Osteoblast (primary cell): ENCODE measurements around the gene ADGRG7. TPM values are rescaled to one million over a fixed set of nuclear protein-coding genes. Genes with fewer than 3 reads are reported as not detected.
"Not testable (repeated sequence)": the region's sequence is repeated elsewhere in the genome, so short reads cannot be mapped to it uniquely, and the experiment has no call there.

ENCODE experiments used
- DNase-seq: peaks from one replicate; pipeline ENCODE4 v3.0.0; 2011; ENCODE audit warnings: low spot score, mixed read lengths; ENCODE audit not compliant: insufficient read length; ENCODE audit errors: missing footprints
- H2AFZ ChIP-seq: 2 replicates; pipeline ENCODE4 v1.6.0; 2011; ENCODE audit warnings: mild to moderate bottlenecking, low read length
- H3K27ac ChIP-seq: 2 replicates; pipeline ENCODE4 v1.5.1; 2011; ENCODE audit warnings: mild to moderate bottlenecking, low read depth, low read length, moderate library complexity
- H3K27me3 ChIP-seq: 2 replicates; pipeline ENCODE4 v1.6.0; 2012; ENCODE audit warnings: mild to moderate bottlenecking, control low read depth, inconsistent platforms, low read length, moderate library complexity; ENCODE audit not compliant: insufficient read depth
- H3K36me3 ChIP-seq: 2 replicates; pipeline ENCODE4 v1.5.1; 2011; ENCODE audit warnings: mild to moderate bottlenecking, low read length, control low read depth, moderate library complexity; ENCODE audit not compliant: insufficient read depth
- H3K4me1 ChIP-seq: 2 replicates; pipeline ENCODE4 v1.5.1; 2011; ENCODE audit warnings: mild to moderate bottlenecking, low read length, control low read depth, moderate library complexity; ENCODE audit not compliant: insufficient read depth
- H3K4me2 ChIP-seq: 2 replicates; pipeline ENCODE4 v1.6.0; 2011; ENCODE audit warnings: mild to moderate bottlenecking, low read length; ENCODE audit not compliant: insufficient read depth
- H3K4me3 ChIP-seq: fragments of 200-600 bp; sonication (generic); 3 replicates; pipeline ENCODE4 v1.5.1; 2012; ENCODE audit warnings: mild to moderate bottlenecking, low read length, inconsistent platforms; ENCODE audit not compliant: insufficient read depth
- H3K79me2 ChIP-seq: 2 replicates; pipeline ENCODE4 v1.6.0; 2012; ENCODE audit warnings: mild to moderate bottlenecking, low read length, control low read depth, inconsistent platforms; ENCODE audit not compliant: insufficient read depth
- H3K9me3 ChIP-seq: 2 replicates; pipeline ENCODE4 v1.5.1; 2011; ENCODE audit warnings: low read depth, low read length, control low read depth
- H4K20me1 ChIP-seq: 2 replicates; pipeline ENCODE4 v1.6.0; 2012; ENCODE audit warnings: mild to moderate bottlenecking, low read length, control low read depth; ENCODE audit not compliant: insufficient read depth
- CTCF ChIP-seq: IDR thresholded peaks from 2 replicates; pipeline ENCODE4 v1.5.1; 2011; ENCODE audit warnings: mild to moderate bottlenecking, low read depth, low read length, moderate library complexity; ENCODE audit errors: extremely low read depth
- total RNA-seq: library from RNA; depleted of rRNA; stranded (reverse); fragments of >200 nt; gene quantifications from 2 replicates; pipeline ENCODE4 v1.2.3, GENCODE V29; 2012

Gene ADGRG7
- total RNA-seq, 1 donor, result not detected

GRCh38 chr3:100650651-100651619 is 41.5 kb downstream of the ADGRG7 start:
- H2AFZ ChIP-seq, result peak overlapping the region; percentile 65
- H4K20me1 ChIP-seq, result no peaks in the 10 kb centered on the region
- H3K36me3 ChIP-seq, result no peaks in the 10 kb centered on the region
- DNase-seq, result peak; percentile 54
- peaks cover 6% of the 10 kb centered on the region for H3K27me3 ChIP-seq
- TF ChIP-seq CTCF, result peak; percentile 20
- peak overlapping the region; percentile 82 for H3K27ac ChIP-seq
- no peaks in the 10 kb centered on the region for H3K79me2 ChIP-seq
- H3K4me3 ChIP-seq, result peak overlapping the region; percentile 60
- H3K4me2 ChIP-seq, result peak overlapping the region; percentile 86
- no peaks in the 10 kb centered on the region for H3K9me3 ChIP-seq
- H3K4me1 ChIP-seq, result peaks cover 14% of the 10 kb centered on the region

- Histone ChIP-seq H3K79me2 (no peaks in the 10 kb centered on the region), H4K20me1 (no peaks in the 10 kb centered on the region), H3K27me3 (peaks cover 3% of the 10 kb centered on the region), H3K27ac (no peak overlapping the region), H3K4me3 (no peak overlapping the region), H3K4me1 (peaks cover 14% of the 10 kb centered on the region), H3K9me3 (no peaks in the 10 kb centered on the region), H2AFZ (no peak overlapping the region), H3K4me2 (no peak overlapping the region), H3K36me3 (no peaks in the 10 kb centered on the region)
- no peak for TF ChIP-seq CTCF
- no peak for DNase-seq
These were observed 44.3 kb downstream of the ADGRG7 start for GRCh38 chr3:100653604-100654294.

GRCh38 chr3:100656945-100657344 is 47.5 kb downstream of the ADGRG7 start:
- H4K20me1 ChIP-seq, result no peaks in the 10 kb centered on the region
- no peak for DNase-seq
- TF ChIP-seq CTCF, result no peak
- H3K4me2 ChIP-seq, result no peak overlapping the region
- no peak overlapping the region for H2AFZ ChIP-seq
- no peaks in the 10 kb centered on the region for H3K79me2 ChIP-seq
- no peak overlapping the region for H3K4me3 ChIP-seq
- peaks cover 3% of the 10 kb centered on the region for H3K27me3 ChIP-seq
- H3K27ac ChIP-seq, result no peak overlapping the region
- no peaks in the 10 kb centered on the region for H3K9me3 ChIP-seq
- H3K4me1 ChIP-seq, result no peaks in the 10 kb centered on the region
- no peaks in the 10 kb centered on the region for H3K36me3 ChIP-seq

GRCh38 chr3:100661294-100661693 is 51.9 kb downstream of the ADGRG7 start:
- H3K27ac ChIP-seq, DNase-seq, H3K9me3 ChIP-seq, H4K20me1 ChIP-seq, H3K4me2 ChIP-seq, H3K4me3 ChIP-seq, H3K79me2 ChIP-seq, H3K4me1 ChIP-seq, H3K36me3 ChIP-seq, H2AFZ ChIP-seq: not testable (repeated sequence)
- H3K27me3 ChIP-seq, result peaks cover 26% of the 10 kb centered on the region
